Measurements from ENCODE around the gene HAL. TPM values are rescaled to one million over a fixed set of nuclear protein-coding genes. Genes with fewer than 3 reads are reported as not detected.

HAL gene
- total and polyA plus RNA-seq, 10 of the 15 experiments (the other 5 are each of a cell fraction or from before 2014, with no cell fraction given) = 0.04 to 0.45 (median 0.13) TPM; not detected in 1

- TF ChIP-seq, protein P1, sequence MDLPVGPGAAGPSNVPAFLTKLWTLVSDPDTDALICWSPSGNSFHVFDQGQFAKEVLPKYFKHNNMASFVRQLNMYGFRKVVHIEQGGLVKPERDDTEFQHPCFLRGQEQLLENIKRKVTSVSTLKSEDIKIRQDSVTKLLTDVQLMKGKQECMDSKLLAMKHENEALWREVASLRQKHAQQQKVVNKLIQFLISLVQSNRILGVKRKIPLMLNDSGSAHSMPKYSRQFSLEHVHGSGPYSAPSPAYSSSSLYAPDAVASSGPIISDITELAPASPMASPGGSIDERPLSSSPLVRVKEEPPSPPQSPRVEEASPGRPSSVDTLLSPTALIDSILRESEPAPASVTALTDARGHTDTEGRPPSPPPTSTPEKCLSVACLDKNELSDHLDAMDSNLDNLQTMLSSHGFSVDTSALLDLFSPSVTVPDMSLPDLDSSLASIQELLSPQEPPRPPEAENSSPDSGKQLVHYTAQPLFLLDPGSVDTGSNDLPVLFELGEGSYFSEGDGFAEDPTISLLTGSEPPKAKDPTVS (IDR thresholded peaks at IDR 0.05; ENCODE audit: low read depth, low read length) = no peak
- TF ChIP-seq NKRF (conservative IDR thresholded peaks at IDR 0.05) (no peak), CBX5 (IDR thresholded peaks at IDR 0.05; ENCODE audit: low read depth) (no peak)
Measured at GRCh38 chr12:96036765-96037455, 40.8 kb upstream of the HAL start (continued).

DNA sequence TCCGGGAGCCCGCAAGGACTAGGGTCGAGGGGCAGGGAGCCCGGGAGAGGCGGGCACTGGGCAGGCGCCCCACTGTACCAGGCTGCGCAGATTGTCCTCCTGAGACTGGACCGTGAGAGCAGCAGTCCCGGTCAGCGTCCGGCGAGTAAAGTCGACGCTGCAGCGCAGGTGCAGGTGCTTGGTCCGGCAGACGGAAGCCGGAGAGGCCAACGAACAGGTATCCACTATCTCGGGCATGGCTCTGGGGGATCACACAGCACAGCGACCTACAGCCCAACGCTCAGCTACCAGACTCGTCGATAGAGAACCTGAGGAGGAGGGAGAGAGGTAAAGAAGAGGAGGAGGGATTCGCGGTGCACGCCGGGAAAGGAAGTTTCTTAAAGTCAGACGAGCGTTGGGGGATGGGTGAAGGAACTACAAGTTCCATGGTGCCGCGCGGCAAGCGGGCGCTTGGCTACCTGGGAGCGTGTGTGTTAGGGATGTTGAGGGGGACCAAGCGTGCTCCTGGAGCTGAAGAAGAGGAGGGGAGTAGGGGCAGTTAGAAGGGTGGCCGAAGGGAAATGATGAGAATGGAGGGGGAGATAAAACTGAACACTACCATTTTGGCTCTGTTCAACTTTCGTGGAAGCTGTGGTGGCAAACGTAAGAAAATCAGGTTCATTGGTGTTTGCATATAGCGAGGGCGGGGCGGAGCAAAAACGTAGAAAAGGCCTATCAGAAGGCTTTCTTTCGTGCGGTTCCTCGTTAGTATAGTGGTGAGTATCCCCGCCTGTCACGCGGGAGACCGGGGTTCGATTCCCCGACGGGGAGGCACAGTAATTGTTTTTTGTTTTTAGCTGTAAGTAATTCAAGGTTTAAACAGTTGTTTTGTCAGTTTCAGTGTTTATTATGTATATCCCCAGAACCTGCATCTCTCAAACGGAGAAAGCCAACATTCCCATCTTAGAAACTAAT is 39.4 kb upstream of the HAL start, which contains the start of gene LTA4H:
Gene LTA4H (minus strand): TSS at position 305 of the 954 bp plus-strand sequence. CDS start 68 bp downstream, at position 237.
- ChIA-PET CTCF (interaction anchor here (0.6 to 3.6 kb wide), 6 partner anchors 13 to 481 kb away, joined by 3 to 12 read pairs (median 4); no protein-coding TSS in a partner anchor), POLR2A (interaction anchor here (1.0 to 1.5 kb wide), 2 partner anchors 15 to 171 kb away, joined by 3 to 5 read pairs; no protein-coding TSS in a partner anchor), SMC1A (ENCODE audit: uncharacterized antibody, unreplicated experiment) (interaction anchor here (0.8 to 1.8 kb wide), 6 partner anchors 11 to 176 kb away, joined by 3 to 7 read pairs (median 4); no protein-coding TSS in a partner anchor), RAD21 (ENCODE audit: unreplicated experiment) (interaction anchor here (0.5 to 2.2 kb wide), 5 partner anchors 15 to 207 kb away, joined by 3 to 7 read pairs (median 5); no protein-coding TSS in a partner anchor)
- no peaks in the 10 kb centered on the region for H3K27me3 ChIP-seq (replicated peaks in 1 of 2; ENCODE audit: control insufficient read depth in 2 of 2, insufficient read depth in 2 of 2, low read length in 1 of 2)
- ATAC-seq = peak; percentile 93
- peak within 1 kb of the TSS; percentile 38; the same call in 1 of the 2 replicates for H3K27ac ChIP-seq (ENCODE audit: control insufficient read depth, insufficient read depth)
- in situ Hi-C loops (cut with MboI) (no loop called here), intact Hi-C loops (cut with micrococcal nuclease; ENCODE audit: unreplicated experiment) (loop anchor here (2.0 to 10.0 kb wide), 2 partner anchors 15 to 369 kb away; partner anchors contain the start of gene CDK17)
- DNase-seq (ENCODE audit: low read depth, low spot score) = peak; percentile 97
- H3K4me1 ChIP-seq (ENCODE audit: control insufficient read depth, insufficient read depth, low read length) = peaks cover 4% of the 10 kb centered on the region; the same call in 1 of the 2 replicates
- H4K20me1 ChIP-seq (ENCODE audit: control insufficient read depth, insufficient read depth) = no peaks in the 10 kb centered on the region
- no TSS peak for BruUV-seq (replicated peaks)
- WGBS (ENCODE audit: insufficient coverage, insufficient replicate concordance, low lambda C conversion rate, missing lambda C conversion rate) = under 1% methylated on average over 54 of the region's 55 CpGs
- H3K36me3 ChIP-seq (ENCODE audit: control insufficient read depth in 2 of 2, insufficient read depth in 2 of 2, low read length in 1 of 2) = no peaks in the 10 kb centered on the region
- peak within 1 kb of the TSS; percentile 70 for H3K9ac ChIP-seq (ENCODE audit: control insufficient read depth, insufficient read depth, low read length)
- no peaks in the 10 kb centered on the region for H3K9me3 ChIP-seq (replicated peaks; ENCODE audit: control insufficient read depth, insufficient read depth, low read length)
- peak within 1 kb of the TSS; percentile 77 for H3K4me3 ChIP-seq
- peak within 1 kb of the TSS; percentile 98 for H2AFZ ChIP-seq (ENCODE audit: control insufficient read depth, low read depth, low read length)
- peak within 1 kb of the TSS; percentile 91 for H3K4me2 ChIP-seq (ENCODE audit: control insufficient read depth, insufficient read depth)
- H3K79me2 ChIP-seq (ENCODE audit: control insufficient read depth, insufficient read depth, low read length) = peaks cover 3% of the 10 kb centered on the region; the same call in 1 of the 2 replicates
- FAIRE-seq = peak; percentile 97
- TF ChIP-seq, protein P2, sequence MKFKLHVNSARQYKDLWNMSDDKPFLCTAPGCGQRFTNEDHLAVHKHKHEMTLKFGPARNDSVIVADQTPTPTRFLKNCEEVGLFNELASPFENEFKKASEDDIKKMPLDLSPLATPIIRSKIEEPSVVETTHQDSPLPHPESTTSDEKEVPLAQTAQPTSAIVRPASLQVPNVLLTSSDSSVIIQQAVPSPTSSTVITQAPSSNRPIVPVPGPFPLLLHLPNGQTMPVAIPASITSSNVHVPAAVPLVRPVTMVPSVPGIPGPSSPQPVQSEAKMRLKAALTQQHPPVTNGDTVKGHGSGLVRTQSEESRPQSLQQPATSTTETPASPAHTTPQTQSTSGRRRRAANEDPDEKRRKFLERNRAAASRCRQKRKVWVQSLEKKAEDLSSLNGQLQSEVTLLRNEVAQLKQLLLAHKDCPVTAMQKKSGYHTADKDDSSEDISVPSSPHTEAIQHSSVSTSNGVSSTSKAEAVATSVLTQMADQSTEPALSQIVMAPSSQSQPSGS (IDR thresholded peaks at IDR 0.05; ENCODE audit: low read length) = no peak
- TF ChIP-seq BACH1 (IDR thresholded peaks at IDR 0.05; ENCODE audit: borderline replicate concordance) (0 out of 2 replicates have a peak, but pooled peaks have one; percentile 20), TARDBP (IDR thresholded peaks at IDR 0.05; ENCODE audit: borderline replicate concordance) (peak; percentile 96), MLLT1 (IDR thresholded peaks at IDR 0.05) (peak; percentile 95), TAF1 (IDR thresholded peaks at IDR 0.05; ENCODE audit: borderline replicate concordance, low read depth, low read length) (peak; percentile 64; the same call in 1 of the 2 replicates), ESRRA (IDR thresholded peaks at IDR 0.05; ENCODE audit: low read length) (peak; percentile 72; the same call in 1 of the 2 replicates), DPF2 (IDR thresholded peaks at IDR 0.05) (peak; percentile 4; the same call in 1 of the 2 replicates), IRF4 (IDR thresholded peaks at IDR 0.05; ENCODE audit: low read depth, low read length) (peak; percentile 34; the same call in 1 of the 2 replicates)
- TF ChIP-seq, protein P3, sequence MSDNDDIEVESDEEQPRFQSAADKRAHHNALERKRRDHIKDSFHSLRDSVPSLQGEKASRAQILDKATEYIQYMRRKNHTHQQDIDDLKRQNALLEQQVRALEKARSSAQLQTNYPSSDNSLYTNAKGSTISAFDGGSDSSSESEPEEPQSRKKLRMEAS (IDR thresholded peaks at IDR 0.05; ENCODE audit: low read depth, low read length) = peak; percentile 19

All from GM12878 (cell line).